Stimulated activated CD8-positive, alpha-beta memory T cell treated with anti-CD3 and anti-CD28 coated beads, Interleukin-15, amount 100 ng/mL, for 24 hours (primary cell): Measurements from ENCODE around the gene JRKL.

Experiments used
- DNase-seq: peaks from one replicate; pipeline ENCODE4 v3.0.0-alpha.2; 2020; ENCODE audit warnings: low read depth

The JRKL gene

DNA sequence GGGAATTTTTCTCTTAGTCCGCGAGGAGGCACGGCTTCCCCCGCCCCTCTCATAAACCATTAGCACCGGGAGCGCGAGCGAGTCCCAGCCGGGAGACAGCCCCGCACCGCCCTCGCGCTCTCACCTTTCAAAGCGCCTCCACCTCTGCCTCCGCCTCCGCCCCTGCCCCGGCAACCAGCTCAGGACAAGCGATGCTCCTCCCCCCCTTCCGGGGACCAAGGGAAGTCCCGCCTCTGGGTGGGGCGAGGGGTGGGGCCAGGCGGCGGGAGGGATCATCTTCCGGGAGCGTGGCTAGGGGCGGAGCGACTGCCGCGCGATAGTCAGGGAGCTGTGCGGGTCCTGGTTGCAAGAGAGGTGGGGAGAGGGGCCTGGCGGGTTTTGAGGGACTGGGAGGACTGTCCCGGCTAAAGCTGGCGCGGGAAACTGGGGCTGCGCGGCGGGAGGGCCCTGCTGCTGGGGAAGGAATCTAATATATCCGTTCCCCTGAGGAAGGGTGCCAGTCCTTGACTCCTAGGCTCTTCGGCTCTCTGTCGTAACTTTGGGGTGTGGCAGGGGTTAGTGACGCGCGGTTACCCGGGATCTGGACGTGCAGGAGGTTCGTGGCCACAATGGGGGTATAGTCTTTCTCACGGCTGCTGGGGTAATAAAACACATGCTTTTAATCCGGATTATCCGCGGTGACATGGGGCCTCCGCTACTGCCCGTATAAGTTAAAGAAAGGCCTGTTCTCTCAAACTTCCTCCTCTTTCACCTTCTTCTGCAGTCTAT is at the start of gene JRKL, which contains the start of gene CCDC82:
TSS of gene JRKL (plus strand) at position 294 of the 768 bp plus-strand sequence. CDS start 637 bp downstream, outside the sequence.
TSS of gene CCDC82 (minus strand) at position 193 of the 768 bp plus-strand sequence. CDS start 5,165 bp downstream, outside the sequence.
- peak; percentile 94 for DNase-seq

DNA sequence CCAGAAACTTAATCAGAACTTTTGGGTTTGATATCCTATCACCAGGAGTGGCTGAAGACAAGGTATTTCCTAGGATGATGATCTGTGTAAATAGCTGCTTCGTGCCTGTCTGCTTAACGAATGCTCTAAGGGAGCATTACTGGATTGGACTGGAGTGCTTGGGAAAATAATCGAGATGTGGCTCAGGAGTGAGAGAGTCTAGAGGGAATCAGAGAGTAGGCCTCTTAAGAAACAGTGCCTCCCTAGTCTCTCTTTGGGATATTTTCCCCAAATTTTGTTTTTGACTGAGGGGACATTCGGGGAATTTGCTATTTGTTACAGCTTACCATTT is 49.3 kb upstream of the JRKL start:
- no peak for DNase-seq

DNA sequence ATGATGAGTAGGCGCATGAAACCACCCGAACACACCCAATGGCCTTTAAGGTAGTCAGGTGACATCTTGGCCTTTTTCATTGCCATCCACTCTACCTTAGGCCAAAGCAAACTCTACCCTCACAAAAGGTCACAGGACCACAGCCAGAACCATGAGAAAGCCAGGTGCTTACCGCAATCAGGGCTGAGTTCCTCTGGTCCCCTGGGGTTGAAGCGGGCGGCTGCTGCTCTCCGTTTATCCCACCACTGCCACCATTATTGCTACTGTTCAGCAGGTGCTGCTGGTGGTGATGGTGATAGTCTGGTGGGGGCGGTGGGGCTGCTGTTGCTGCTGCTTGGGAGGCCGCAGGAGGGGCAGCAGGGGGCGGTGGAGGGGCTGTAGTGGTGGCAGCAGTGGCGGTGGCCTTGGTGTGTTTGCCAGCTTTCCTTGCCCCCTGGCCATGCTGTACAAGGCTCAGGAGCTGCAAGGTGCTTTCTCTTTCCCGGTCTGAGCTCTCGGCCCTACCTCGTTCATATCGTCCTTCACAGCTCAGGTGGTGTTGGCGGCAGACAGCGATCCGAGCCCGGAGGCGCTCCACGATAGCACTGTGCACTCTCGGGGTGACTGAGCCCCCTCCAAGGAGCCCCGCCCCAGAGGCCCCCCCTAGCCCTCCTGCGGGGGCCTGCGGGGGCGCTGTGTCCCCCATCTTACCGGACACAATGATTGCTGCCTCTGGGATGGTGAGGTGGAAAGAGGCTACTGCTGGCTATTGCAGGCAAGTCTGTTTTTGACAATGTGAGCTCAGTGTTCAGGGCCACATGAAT is 48.4 kb upstream of the JRKL start:
- no peak for DNase-seq

DNA sequence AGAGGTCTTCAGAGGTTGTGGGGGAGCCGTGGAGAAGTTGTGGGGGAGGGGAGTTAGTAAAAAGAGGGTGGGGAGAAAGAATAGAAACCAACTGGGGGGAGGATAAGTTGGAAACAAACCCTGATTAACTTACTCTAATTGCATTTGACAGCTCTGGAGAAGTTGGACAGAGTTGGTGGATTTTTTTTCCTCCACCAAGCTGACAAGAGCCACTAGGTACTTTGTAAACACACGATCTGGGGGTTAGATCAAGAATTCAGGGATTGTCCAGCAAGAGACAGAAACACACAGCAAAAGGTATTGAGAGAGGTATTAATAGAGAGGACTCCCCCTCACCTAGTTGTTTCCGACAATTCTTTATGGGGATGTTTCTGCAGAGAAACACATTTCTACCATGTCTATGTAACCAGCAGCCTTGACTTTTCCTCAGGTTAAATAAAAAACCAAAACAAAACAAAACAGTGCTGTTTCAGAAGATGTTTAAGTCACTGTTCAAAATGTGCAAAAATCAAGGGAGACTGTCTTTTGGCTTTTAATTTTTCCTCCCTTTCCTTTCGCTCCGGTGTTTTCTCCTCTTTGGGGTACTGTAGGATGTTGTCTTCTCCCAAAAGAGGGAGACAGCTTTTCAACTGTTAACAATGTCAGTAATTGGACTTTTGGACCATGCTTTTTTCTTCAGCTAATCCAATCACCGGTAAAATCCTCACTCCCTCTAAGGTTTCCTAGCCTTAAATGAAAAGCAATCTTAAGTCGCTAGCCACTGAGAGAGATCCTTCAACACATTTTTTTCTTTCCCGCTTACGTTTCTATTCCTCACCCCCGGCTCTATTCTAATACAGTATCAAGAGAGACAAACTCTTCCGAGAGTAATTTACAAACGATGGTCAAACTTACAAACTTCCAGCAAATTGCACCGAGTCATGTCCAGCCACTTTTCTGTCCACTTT is 47.5 kb upstream of the JRKL start:
- DNase-seq = no peak

DNA sequence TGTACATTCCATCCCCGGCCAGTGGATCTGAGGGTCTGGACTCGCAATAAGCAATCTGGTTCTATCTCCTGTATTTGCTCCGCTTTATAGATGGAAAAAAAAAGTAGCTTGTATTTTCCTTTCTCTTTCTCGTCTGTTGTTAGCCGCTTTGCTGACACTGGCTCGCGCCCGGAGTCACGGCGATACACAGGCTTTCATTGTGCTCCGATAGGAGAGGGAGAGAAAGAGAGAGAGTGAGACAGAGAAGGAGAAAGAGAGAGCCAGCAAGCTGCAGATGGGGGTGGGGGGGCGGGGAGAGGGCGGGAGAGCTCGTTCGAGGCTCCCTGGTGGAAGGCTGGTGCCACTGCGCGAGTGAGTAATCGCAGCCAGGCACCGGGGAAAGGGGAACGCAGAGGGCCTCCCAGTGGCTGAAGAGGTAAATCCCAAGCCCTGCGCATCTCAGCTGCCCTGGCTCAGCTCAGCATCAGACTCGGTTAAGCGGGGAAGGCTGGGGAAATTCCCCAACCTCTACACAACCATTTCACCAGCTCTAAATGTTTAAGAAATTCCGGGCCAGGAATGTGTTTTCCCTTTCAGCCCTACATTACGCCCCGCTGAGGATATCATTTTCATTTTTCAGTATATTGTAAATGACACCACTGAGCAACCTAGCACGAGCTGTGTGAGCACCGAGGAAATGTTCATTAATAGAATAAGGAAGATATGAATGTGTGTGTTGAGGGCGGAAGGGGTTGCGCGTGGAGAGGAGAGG is 46.7 kb upstream of the JRKL start, which contains the start of gene MAML2:
TSS of gene MAML2 (minus strand) at position 235 of the 751 bp plus-strand sequence. CDS start 1,300 bp downstream, outside the sequence.
- DNase-seq = peak; percentile 51

DNA sequence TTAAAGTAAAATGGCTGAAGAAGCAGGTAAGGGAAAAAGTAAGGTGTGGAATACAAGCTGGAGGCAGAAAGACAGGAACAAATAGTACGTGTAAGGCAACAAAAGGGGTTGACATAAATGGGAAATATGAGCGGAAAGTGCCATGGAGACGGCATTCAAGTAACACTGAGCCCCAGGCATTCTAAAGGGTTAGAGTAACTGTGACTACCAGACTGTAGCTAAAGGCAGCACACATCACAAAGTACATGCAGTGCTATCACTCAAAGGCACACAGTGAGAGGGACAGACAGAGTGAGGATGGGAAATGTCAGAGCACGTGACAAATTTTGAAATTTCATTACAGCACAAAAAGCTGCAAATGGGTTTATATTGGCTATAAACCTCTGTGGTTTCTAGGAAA is 33.0 kb upstream of the JRKL start:
- DNase-seq = no peak

DNA sequence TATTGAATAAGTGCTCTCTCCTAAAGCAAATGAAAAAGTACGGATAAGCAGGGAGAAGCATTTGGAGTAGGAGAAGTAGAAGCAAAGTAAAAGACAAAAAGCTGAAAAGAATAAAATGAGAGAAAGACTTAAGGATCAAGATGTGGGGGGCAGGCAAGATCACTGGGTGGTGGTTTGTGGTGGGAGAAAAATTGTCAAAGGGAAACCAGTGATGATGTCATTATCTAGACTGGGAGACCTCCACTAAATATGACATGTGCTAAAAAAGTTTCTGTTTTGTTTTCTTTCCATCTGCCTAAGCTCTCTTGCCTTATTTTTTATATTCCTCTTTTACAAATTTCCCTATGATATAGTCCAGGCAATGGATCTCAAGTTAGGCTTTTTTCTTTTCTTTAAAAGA is 32.0 kb upstream of the JRKL start:
- DNase-seq = no peak

DNA sequence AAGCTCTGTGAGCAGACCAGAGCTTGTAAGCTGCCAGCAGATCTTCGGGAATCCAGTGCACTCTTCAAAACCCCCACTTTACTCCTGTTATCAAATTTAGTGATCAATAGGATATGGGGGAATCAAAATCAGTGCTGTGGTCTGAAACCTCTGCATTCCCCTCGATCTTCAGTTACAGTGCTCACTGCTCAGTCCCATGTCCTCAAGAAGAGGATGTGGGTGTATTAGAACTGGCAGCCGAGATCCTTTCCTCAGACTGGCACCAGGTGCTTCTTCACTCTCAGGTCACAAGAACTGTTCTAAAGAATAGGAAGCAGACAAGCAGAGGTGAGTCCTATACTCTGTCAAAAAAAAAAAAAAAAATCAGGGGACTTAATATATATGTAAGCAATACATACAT is 31.5 kb upstream of the JRKL start:
- no peak for DNase-seq

DNA sequence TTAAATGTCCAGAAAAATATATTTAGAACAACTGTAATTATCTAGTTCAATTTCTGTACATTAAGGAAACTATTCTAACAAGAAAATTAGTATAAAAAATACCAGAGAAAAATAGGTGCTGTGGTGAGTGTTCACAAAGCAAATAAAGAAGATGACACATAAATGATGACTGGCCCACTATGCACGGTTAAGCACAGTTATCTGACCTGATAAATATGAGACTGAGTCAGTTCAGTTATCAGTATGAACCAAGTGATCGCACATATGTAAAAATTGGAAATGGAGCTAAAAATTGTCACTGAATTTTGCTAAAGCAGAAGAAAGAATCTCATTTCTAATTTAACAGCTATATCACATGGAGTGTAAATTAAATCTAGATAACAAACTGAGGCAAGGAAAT is 28.0 kb upstream of the JRKL start:
- DNase-seq = no peak

DNA sequence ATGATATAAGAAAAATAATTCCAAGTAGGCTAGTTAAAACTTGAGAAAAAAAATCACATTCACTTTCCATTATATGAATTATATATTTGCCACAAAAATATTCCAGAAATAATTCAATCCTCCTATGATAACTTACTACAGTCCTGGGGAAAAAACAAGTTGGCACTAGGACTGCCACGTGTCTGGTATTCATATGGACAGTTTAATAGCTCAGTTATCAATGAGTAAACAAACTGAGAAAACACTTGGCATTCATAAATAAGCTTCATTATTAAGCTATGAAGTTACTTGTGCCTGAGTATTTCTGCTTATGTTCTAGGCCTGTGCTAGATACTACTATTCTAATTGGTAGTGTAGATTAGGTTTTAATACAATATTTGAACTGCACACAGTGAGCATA is 24.3 kb upstream of the JRKL start:
- no peak for DNase-seq

DNA sequence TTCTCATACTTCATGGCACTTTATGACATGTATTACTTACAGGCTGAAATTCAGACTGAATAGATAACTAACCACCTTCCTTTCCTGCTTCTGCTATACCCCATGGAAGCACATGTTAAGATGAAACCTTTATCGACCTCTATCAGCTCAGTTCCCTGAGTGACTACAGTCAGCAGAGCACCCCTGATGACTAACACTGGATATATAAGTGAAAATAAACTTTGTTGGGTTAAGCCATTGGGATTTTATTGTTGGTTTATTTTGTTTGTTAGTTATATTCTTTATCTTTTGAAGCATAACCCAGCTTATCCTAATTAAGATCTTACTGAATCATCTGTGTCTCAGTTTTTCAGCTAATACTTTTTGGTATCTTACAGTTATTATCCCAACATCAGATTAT is 23.8 kb upstream of the JRKL start:
- DNase-seq = no peak

DNA sequence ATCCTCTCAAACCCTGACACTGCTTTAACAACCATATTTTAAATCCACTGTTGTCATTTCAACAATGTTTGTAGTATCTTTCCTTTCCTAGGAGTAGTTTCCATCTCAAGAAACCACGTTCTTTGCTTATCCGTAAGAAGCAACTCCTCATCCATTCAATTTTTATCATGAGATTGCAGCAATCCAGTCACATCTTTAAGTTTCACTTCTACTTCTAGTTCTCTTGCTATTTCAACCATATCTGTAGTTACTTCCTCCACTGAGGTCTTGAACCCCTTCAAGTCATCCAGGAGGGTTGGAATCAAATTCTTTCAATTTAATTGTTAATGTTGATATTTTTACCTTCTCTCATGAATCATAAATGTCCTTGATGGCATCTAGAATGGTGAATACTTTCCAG is 22.5 kb upstream of the JRKL start:
- DNase-seq = no peak

DNA sequence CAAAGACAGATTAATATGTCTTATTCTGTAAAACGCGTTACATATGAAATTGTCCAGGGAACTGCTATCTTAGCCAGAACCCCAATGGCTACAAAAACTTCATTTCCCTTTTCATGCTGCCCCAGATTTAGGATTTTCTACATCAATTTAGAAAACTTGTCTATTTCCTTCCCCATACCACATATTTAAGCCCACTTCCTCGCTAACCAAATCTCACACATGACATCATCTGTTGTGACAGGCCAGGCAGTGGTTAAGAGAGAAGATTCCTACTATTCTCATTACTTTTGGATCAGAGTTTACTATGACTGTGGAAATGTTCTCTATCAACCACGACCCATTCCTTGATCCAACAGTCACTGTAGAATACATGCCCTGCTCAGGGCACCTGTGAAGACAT is 16.0 kb upstream of the JRKL start:
- no peak for DNase-seq

DNA sequence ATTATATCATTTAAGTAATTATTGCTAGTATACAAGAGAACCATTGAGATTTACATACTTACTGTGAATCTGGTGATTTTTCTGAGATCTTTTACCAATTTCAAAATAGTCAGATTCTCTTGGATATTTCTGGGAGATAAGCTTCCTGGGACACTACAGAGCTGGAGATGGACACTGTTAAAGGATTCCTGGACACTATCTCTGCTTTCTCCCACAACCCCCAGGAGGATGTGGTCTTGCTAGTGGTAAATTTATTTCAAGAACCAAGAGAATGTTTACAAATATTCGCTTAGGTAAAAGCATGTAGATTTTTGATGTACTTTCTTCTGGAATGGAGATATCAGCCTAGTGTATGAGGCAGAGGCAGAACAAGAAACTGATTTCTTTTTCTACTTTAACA is 13.0 kb upstream of the JRKL start:
- DNase-seq = no peak

DNA sequence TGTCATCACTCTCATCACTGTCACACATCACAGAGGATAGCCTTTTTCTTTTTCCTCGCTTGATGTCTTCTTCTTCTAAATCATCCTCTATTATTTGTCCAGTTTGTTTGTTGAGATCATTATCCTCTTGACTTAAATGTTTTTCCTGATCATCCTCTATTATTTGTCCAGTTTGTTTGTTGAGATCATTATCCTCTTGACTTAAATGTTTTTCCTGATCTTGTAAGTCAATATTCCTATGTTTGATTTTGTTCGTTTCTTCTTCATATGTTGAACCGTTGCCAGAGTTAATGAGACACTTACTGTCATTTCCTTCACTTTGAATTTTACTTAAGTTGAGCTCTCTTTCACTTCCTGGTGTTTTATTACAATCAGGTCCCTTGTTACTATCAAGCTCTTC is 5.7 kb upstream of the JRKL start:
- DNase-seq = no peak

DNA sequence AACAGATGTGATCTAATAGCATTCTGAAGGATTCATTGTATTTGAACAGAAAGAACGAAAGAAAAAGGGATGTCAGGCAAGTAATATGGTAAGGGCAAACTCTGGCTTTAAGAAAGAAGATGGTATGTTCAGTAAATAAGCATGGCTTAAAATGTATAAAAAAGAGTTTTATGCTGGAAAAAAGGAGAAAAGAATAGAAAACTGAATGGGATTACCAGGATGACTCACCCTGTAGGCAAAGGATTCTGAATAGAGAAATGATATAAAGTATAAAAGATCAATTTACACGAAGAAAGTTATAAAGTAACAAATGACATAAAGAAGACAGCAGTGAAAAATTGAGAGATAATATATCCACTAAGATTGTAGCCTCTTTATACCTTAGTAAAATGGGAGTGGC is 4.6 kb upstream of the JRKL start:
- no peak for DNase-seq

DNA sequence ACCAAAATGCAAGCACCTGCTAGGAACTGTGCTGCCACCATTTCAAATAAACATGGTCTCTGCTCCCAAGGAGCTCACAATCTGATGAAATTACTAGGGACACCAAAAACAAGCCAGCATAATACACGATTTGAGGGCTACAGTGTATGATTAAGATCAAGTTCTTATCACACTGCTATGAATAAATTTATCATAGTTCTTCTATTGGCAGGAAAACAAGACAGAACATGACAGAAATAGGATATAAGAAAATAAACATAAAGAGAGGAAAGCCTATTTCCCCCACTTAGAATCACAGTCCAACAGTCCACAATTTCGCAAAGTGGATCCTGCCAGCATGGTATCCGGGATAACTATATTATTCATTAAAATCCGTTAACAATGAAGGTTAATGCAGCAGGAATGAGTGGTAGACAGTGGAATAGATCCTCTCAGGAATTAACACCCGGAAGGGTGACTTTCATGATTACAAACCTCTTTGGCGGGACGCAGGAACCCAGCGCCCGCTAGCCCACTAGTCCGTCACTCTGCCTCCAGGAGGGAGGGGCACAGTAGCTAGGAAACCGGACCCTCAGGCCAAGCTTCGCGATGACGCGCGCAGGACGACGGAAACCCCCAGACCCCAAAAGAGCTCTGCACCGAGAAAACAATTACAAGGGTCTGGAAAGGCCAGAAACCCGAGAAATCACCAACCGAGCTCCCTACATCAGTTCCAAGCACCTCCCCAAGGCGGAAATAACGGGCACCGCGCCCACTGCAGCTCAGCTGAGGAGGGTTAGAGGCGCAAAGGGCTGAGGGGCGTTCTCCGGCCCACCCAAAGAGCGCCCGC is 708 bp upstream of the JRKL start:
- no peak for DNase-seq

DNA sequence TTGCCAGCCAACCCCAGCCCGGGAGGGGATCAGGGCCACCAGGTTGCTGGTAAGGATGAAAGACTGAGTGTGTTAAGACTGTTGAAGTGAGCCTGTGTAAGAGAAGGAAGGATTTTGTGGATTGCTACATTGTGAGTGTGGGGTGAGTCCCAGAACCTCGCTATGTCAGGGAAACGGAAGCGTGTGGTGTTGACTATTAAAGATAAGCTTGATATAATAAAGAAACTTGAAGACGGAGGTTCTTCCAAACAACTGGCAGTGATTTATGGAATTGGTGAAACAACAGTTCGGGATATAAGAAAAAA is 627 bp downstream of the JRKL start:
- DNase-seq = no peak

DNA sequence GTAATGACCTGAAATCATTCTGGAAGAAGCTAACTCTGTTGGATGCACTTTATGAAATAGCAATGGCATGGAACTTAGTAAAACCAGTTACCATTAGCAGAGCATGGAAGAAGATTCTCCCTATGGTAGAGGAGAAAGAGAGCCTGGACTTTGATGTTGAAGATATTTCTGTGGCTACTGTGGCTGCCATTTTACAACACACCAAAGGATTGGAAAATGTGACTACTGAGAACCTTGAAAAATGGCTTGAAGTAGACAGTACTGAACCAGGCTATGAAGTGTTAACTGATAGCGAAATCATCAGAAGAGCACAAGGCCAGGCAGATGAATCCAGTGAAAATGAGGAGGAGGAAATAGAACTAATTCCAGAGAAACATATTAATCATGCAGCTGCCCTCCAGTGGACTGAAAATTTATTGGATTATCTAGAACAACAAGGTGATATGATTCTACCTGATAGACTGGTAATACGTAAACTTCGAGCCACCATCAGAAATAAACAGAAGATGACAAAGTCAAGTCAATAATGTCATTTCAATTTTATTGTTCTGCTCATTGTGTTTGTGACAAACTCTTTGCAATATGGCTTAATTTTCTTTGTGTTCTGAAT is 2.0 kb downstream of the JRKL start:
- DNase-seq = no peak

DNA sequence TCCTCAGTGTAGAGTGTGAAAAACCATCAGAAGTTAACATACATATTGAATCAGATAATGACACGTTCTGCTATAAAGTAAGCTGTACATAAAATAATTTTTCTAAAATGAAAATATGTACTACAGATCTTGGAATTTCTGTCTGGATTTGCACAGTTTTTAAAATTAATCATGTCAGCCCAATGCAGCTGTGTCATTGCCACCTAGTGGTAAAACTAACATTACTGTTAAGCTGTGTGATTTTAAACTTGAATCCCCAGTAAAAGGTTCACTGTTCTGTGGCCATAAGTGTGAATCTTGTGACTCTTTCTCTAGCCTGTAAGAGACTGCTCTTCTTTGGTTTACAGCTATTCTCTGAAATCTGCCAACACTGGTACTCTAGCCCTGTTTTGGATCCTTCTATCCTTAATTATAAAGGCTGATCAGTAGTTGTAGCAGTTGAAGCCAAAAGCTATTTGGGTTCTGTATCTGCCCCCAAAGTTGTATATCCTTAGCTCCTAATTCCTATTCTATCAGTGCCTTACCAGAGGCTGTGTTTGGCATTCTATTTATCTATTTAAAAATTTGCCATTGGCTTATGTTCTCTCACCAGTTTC is 4.0 kb downstream of the JRKL start:
- no peak for DNase-seq
